Spinal cord (tissue), 10 donors: Measurements from ENCODE around the gene VTCN1. TPM values are rescaled to one million over a fixed set of nuclear protein-coding genes. Genes with fewer than 3 reads are reported as not detected.

Experiments used
- DNase-seq, 6 donors: peaks; one replicate each; pipeline versions ENCODE4 v3.0.0 to v3.0.0-alpha.2; 2013 to 2015; ENCODE audit warnings: low spot score in 6 of 6, low read depth in 4 of 6
- H3K27ac ChIP-seq: one replicate; pipeline ENCODE4 v1.5.1; 2013; ENCODE audit warnings: low read depth, low read length, control low read depth
- H3K27me3 ChIP-seq: one replicate; pipeline ENCODE4 v1.6.1; 2013; ENCODE audit warnings: low read length; ENCODE audit not compliant: control insufficient read depth, insufficient read depth
- H3K36me3 ChIP-seq: one replicate; pipeline ENCODE4 v1.6.1; 2013; ENCODE audit warnings: low read length; ENCODE audit not compliant: control insufficient read depth, insufficient read depth
- H3K4me1 ChIP-seq: one replicate; pipeline ENCODE4 v1.6.1; 2013; ENCODE audit warnings: low read length; ENCODE audit not compliant: control insufficient read depth, insufficient read depth
- H3K4me3 ChIP-seq: one replicate; pipeline ENCODE4 v1.5.1; 2013; ENCODE audit warnings: low read depth, low read length, control low read depth
- H3K9me3 ChIP-seq: one replicate; pipeline ENCODE4 v1.6.1; 2013; ENCODE audit warnings: low read length; ENCODE audit not compliant: control insufficient read depth, insufficient read depth
- WGBS: methylation state at CpG from one replicate; pipeline ENCODE4 v1.1.5; 2013; ENCODE audit warnings: missing lambda C conversion rate; ENCODE audit not compliant: insufficient coverage; 5-methylcytosine and 5-hydroxymethylcytosine counted together
- polyA plus RNA-seq, 2 donors: library from polyadenylated mRNA; unstranded; fragments of 120-200 nt; gene quantifications; one replicate each; pipeline ENCODE4 v1.2.1, GENCODE V29; 2013; ENCODE audit not compliant: insufficient read length in 2 of 2
- total RNA-seq, 2 donors: library from RNA; depleted of rRNA in 1 of 2; stranded (reverse); fragments of 120-200 nt in 1 of 2; fragments of >200 nt in 1 of 2; gene quantifications; one replicate each; pipeline versions ENCODE4 v1.2.3 to v1.2.4, GENCODE V29; 2013 to 2014
- donor health status: healthy.

VTCN1 gene
- total and polyA plus RNA-seq, 4 donors = 0.33 to 0.82 (median 0.59) TPM

DNA sequence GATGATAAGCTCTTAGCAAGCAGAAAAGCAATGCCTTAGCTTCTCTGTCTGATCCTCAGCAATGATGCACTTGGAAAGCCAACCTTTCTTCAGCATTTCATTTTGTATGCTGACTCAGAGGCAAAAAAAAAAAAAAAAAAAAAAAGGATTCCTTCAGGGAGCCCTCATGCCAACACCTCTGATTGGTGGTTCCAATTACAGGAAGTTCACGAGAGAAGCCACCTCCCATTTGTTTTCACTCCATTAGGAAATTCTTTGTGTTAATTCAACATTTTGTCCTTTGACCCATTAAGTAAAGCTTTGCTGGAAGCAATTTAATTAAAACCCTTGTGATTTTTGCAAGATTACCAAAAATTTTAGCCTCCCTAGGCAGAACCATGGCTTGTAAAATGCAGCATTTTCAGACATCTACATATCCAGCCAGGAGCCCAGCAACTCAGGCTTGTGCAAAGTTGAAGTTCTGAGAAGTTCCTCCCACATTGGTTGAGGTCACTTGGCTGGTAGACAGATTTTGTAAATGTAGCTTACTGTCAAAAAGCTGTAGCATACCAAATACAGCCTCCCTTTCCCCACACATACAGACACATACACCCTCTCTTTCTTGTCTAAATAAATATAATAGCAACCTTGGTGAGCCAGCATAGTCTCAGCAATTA lies 27.1 kb upstream of the VTCN1 start:
- DNase-seq = peak in 2 of 6 donors; percentile 10 to 24
- Histone ChIP-seq H3K4me1 (peaks cover 1% of the 10 kb centered on the region), H3K27ac (no peak overlapping the region), H3K27me3 (no peaks in the 10 kb centered on the region), H3K4me3 (no peak overlapping the region), H3K36me3 (no peaks in the 10 kb centered on the region), H3K9me3 (no peaks in the 10 kb centered on the region)
- 57% methylated on average over 1 of the region's 1 CpG for WGBS

DNA sequence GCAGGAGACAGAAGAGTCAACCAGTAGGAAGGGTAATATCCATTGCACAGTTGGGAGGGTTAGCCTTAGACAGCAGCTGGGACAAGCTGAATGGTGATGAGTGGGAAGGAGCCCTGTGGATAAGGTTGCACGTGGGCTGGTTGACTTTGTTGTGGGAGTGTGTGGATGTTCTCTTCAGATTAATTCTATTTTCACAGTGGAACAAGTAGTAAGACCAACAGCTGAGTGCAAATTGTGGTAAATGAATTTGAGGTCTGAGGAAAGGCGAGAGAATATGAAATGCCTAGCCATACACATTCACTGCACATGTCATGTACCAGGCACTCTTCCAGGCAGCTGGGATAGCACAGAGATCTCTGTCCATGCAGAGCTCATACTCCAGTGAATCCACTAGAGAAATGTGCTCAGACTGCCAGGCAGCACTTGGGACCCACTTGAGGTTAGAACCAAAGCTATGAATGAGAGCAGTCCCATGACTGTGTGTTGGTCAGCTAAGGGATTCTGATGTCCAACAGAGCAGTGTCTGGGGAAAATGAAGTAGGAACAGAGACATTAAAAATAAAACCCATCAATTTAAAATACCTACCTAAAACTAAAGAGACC lies 25.2 kb upstream of the VTCN1 start:
- Histone ChIP-seq H3K27me3 (no peaks in the 10 kb centered on the region), H3K4me3 (no peak overlapping the region), H3K4me1 (peaks cover 6% of the 10 kb centered on the region), H3K27ac (no peak overlapping the region), H3K9me3 (no peaks in the 10 kb centered on the region), H3K36me3 (no peaks in the 10 kb centered on the region)
- no peak for DNase-seq
- 100% methylated on average over 1 of the region's 2 CpGs for WGBS

DNA sequence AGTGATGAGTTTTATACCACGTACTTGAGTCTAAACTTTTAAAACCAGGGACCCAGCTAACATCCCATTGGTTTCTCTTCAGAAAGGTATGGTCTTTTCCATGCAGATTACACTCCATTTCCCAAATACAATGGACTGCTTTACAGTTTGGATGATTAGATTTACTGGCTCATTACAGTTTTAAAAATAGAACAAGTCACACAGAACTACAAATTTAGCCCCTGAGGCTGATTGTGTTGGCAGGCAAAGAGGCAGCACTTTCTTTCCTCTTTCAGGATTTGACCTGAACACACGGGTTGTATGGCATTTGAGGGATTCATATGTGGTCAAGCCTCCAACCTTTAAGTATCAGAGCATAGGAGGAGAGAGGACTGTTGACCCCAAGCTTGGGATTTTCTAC lies 21.8 kb upstream of the VTCN1 start:
- peak in 1 of 6 donors; percentile 40 for DNase-seq
- no peaks in the 10 kb centered on the region for H3K27me3 ChIP-seq
- H3K4me3 ChIP-seq = no peak overlapping the region
- H3K9me3 ChIP-seq = no peaks in the 10 kb centered on the region
- no peaks in the 10 kb centered on the region for H3K36me3 ChIP-seq
- peak overlapping the region; percentile 64 for H3K27ac ChIP-seq
- peaks cover 6% of the 10 kb centered on the region for H3K4me1 ChIP-seq
- WGBS = 80% methylated on average over 1 of the region's 2 CpGs

DNA sequence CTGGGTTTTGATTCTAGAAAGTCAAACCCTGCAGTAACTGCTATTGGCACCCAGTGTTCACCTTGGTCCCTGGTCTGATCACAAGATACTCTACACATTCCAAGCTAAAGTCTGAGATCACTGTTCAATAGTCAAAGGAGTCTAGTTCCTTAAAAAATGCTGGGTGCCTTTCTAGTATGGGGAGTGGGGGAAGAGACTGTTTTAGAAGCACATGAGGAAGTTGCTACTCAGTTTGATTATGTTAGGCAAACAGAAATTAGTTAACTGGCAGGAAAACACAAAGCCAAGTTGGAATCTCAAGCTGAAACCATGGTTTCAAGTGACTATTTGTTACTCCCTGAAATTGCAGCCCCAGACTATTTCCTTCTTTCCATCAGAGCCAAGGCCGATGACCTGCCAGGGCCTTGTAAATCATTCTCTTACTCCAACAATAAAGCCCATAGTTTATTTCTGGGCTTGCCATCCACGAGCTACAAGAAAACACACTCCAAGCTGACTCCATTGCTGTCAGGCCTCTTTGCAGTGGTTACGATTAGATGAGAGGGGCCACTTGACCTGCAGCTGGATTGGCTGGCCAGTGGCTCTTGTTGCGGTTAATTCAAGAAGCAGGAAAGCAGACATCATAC lies 21.1 kb upstream of the VTCN1 start:
- WGBS = 22% methylated on average over 3 of the region's 4 CpGs
- H3K36me3 ChIP-seq = no peaks in the 10 kb centered on the region
- no peak overlapping the region for H3K4me3 ChIP-seq
- DNase-seq = peak; percentile 41 to 80 (median 50)
- H3K27ac ChIP-seq = peak overlapping the region; percentile 64
- no peaks in the 10 kb centered on the region for H3K9me3 ChIP-seq
- H3K27me3 ChIP-seq = no peaks in the 10 kb centered on the region
- H3K4me1 ChIP-seq = peaks cover 6% of the 10 kb centered on the region

DNA sequence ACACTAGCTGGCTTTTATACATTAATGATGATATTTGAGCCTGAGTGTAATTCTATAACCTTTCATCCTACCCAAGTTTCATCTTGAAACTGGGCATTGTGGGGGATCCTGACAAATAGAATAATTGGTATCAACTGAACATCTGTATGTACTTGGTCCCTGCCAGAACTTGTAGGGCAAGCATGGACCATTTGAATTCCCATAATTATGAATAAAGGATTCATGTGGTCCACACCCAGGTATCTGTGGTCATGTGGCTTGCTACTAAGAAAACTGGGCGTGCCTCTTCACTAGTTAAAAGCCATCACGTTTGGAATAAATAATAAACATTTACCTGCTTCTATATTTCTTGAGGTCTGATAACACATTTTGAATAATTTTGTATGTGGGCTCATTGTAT lies 20.6 kb upstream of the VTCN1 start:
- H3K4me3 ChIP-seq = no peak overlapping the region
- H3K36me3 ChIP-seq = no peaks in the 10 kb centered on the region
- no peak overlapping the region for H3K27ac ChIP-seq
- WGBS = no CpG with 5 or more reads among the region's 2 CpGs
- peaks cover 6% of the 10 kb centered on the region for H3K4me1 ChIP-seq
- no peaks in the 10 kb centered on the region for H3K27me3 ChIP-seq
- DNase-seq = no peak
- no peaks in the 10 kb centered on the region for H3K9me3 ChIP-seq

DNA sequence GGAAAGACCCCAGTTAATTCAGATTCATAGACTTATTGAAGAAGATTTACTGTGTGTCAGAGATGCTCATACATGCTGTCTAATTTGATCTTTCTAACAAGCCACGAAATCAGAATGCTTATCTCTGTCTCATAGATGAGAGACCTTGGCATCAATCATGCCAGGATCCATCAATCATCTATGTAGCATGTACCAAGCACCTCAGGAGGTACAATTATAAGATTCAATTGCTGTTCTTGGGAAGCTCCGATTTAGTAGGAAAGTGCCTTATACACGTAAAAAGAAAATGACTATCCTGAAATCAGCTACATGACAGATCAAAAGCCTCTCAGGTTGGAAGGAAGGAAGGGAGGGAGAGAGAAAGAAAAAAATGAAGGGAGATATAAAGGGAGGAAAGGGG lies 18.5 kb upstream of the VTCN1 start:
- no peaks in the 10 kb centered on the region for H3K27me3 ChIP-seq
- H3K4me1 ChIP-seq = peaks cover 6% of the 10 kb centered on the region
- 100% methylated on average over 1 of the region's 3 CpGs for WGBS
- no peak overlapping the region for H3K4me3 ChIP-seq
- H3K36me3 ChIP-seq = no peaks in the 10 kb centered on the region
- no peaks in the 10 kb centered on the region for H3K9me3 ChIP-seq
- no peak overlapping the region for H3K27ac ChIP-seq
- DNase-seq = no peak

DNA sequence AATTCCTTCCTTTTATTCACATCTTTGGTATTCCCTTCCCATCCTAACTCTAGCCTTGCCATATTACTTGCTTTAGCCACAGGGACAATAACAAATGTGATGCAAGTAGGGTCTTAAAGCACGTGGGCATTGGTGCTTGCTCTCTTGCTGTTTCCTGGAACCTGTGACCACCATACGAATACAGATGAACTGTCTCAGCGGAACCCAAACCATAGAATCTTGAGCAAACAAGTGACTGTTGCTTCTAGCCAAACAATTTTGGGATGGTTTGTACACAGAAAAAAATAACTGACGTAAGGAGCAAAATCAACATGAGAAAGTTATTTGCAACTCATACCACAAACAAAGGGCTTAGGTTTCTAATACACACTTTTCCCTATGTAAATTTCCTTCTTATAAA lies 15.2 kb upstream of the VTCN1 start:
- Histone ChIP-seq H3K27ac (no peak overlapping the region), H3K9me3 (no peaks in the 10 kb centered on the region), H3K4me3 (no peak overlapping the region), H3K36me3 (no peaks in the 10 kb centered on the region), H3K27me3 (no peaks in the 10 kb centered on the region), H3K4me1 (no peaks in the 10 kb centered on the region)
- WGBS = 67% methylated on average over 3 of the region's 4 CpGs
- no peak for DNase-seq

DNA sequence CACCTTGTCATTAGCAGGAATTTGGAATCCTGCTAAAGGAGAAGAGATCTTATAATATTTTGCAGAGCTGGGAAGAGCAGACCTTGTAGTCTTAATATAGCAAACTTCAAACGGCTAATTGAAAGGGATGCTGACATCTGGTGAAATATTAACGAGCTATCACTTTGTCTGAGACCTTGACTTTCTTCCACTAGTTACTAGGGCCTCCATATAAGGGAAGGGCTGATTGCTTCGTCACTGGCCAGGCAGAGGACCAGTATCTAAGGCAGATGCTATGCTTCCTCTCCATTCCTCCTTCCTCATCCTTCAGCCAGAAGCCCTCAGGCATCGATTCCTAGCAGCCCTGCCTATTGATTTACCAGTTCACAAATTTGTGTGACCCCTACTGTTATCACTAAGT lies 6.0 kb upstream of the VTCN1 start:
- Histone ChIP-seq H3K27me3 (no peaks in the 10 kb centered on the region), H3K4me3 (no peak overlapping the region), H3K9me3 (no peaks in the 10 kb centered on the region), H3K4me1 (peaks cover 5% of the 10 kb centered on the region), H3K27ac (no peak overlapping the region), H3K36me3 (no peaks in the 10 kb centered on the region)
- no peak for DNase-seq
- WGBS = 84% methylated on average over 2 of the region's 4 CpGs

DNA sequence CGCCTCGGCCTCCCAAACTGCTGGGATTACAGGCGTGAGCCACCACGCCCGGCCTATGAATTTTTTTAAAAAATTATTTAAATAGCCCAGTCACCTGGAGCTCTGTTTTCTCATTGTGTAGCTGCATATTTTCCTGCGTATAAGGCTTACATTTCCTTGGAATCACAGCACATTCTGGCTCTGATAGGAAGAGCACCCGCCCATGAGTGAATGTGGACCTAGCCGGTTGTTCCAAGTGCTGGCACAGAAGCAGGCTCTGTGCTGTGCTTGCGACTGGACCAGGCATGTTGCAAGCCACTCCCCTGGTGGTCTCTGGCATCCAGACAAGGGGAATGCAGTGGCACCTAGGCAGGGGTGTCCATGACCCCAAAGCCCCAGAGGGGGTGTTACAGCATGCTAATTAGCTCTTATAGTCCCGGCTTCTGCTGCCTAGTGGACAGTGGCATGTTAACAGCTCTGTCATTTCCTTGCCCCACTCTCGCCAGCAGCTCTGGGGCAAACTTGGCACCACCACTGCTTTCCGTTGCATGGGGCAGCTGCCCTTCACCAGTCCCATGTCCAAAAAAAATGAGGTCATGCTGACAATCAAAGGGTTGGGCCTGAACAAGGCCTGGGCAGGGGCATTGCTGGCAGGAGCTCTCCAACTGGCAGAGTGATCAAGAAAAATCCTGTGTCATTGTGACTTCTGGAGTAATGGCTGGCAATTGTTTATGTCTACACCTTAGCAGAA lies 5.2 kb upstream of the VTCN1 start:
- H3K4me1 ChIP-seq = peaks cover 5% of the 10 kb centered on the region
- 71% methylated on average over 10 of the region's 12 CpGs for WGBS
- no peak overlapping the region for H3K4me3 ChIP-seq
- H3K27me3 ChIP-seq = peaks cover 3% of the 10 kb centered on the region
- DNase-seq = peak in 1 of 6 donors; percentile 41
- H3K9me3 ChIP-seq = no peaks in the 10 kb centered on the region
- H3K36me3 ChIP-seq = no peaks in the 10 kb centered on the region
- no peak overlapping the region for H3K27ac ChIP-seq
